LNCAP (cell line): ENCODE data around the gene PRX.

Experiments used
- TF ChIP-seq, protein P1 (sequence below): fragments of 450-650 bp; IDR thresholded peaks from 2 replicates; pipeline ENCODE4 v1.5.1; 2017; ENCODE audit warnings: mild to moderate bottlenecking

PRX gene

GRCh38 chr19:40383668-40384248, 29.4 kb downstream of the PRX start:
- TF ChIP-seq, protein P1, sequence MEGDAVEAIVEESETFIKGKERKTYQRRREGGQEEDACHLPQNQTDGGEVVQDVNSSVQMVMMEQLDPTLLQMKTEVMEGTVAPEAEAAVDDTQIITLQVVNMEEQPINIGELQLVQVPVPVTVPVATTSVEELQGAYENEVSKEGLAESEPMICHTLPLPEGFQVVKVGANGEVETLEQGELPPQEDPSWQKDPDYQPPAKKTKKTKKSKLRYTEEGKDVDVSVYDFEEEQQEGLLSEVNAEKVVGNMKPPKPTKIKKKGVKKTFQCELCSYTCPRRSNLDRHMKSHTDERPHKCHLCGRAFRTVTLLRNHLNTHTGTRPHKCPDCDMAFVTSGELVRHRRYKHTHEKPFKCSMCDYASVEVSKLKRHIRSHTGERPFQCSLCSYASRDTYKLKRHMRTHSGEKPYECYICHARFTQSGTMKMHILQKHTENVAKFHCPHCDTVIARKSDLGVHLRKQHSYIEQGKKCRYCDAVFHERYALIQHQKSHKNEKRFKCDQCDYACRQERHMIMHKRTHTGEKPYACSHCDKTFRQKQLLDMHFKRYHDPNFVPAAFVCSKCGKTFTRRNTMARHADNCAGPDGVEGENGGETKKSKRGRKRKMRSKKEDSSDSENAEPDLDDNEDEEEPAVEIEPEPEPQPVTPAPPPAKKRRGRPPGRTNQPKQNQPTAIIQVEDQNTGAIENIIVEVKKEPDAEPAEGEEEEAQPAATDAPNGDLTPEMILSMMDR = no peak

DNA sequence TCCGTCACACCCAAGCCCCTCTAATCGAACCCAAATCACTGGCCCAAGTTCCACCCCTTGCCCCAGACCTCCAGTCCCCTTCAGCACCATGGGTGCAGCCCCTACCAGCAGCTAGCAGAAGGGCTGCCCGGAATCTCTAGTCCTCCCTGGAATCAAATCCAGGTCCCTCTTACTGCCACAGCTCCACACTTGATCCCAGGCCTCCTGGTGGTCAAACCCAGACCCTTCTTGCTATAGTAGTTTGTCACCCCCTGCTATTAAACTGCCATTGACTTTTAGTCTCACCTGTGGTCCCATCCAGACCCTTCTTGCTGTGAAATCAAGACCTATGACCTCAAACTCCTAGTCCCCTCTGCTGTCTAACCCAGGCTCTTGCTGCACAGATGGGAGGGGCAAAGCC, 31.9 kb downstream of the PRX start:
- TF ChIP-seq, protein P1 = no peak

DNA sequence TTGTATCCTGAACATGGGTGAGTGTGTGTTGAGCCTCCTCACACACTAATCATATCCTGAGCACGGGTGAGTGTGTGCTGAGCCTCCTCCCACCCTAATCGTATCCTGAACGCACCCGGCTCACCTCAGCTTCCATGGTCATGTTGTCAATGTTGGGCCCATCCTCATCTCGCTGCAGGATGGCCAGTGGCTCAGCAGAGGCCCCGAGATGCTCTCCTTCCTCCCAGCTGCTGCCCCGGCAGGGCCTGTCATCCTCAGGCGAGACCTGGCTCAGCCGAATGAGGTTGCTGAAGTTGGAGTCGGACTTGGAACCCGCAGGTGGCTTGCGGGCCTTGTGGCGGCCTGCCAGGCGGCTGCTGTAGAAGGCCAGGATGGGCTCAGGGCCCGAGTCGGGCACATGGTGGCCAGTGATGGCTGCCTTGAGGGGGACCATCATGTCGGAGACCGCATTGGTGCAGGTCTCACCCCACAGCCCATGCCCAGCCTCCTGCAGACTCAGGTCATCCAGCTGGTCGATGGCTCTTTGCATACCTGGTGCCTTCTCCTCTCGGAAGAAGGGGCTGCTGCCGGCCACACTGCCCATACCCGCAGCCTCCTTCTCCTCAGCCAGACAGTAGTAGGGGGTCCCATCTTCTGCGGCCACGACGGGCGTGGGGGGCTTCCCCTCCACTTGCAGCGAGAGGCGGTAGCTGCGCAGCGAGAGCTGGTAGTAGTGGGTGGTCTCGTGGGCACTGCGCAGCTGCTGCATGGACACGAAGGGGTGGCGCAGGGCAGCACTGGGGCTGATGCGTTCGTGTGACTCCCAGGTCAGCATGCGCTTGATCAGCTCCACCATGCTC, 32.8 kb downstream of the PRX start:
- TF ChIP-seq, protein P1 = no peak

DNA sequence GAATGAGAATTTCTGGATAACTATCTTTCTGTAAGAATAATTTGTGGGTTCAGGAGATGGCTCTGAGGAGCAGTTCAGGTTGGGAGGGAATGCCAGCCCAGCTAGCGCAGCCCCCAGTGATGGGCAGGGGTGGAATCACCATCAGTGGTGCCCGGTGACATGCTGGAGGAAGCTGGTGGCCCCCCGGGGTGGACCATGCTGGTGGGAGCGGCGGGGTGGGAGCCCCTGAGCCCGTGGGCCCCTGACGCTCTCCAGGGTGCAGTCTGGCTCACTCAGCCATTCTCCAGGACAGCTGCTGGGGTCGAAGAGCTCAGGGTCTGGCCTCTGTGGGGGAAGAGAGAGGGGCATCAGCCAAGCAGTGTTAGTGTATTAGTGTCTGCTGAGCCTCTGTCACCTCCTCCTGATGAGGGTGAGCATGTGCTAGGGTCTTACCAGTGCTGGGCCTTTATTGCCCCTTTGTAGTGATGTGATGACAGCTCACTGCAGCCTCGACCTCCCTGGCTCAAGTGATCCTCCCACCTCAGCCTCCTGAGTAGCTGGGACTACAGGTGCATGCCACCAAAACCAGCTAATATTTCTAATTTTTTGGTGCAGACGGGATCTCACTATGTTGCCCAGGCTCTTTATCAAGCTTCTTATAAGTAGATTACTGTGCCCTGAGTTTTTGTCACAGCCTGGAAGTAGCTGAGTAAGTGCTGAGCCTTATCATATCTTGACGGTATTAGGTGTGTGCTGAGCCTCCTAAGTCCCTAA, 33.6 kb downstream of the PRX start:
- TF ChIP-seq, protein P1 = no peak

- TF ChIP-seq, protein P1 = no peak
Measured at GRCh38 chr19:40378509-40378908, 34.7 kb downstream of the PRX start.

- TF ChIP-seq, protein P1 = no peak
Measured at GRCh38 chr19:40377876-40378385, 35.2 kb downstream of the PRX start.

DNA sequence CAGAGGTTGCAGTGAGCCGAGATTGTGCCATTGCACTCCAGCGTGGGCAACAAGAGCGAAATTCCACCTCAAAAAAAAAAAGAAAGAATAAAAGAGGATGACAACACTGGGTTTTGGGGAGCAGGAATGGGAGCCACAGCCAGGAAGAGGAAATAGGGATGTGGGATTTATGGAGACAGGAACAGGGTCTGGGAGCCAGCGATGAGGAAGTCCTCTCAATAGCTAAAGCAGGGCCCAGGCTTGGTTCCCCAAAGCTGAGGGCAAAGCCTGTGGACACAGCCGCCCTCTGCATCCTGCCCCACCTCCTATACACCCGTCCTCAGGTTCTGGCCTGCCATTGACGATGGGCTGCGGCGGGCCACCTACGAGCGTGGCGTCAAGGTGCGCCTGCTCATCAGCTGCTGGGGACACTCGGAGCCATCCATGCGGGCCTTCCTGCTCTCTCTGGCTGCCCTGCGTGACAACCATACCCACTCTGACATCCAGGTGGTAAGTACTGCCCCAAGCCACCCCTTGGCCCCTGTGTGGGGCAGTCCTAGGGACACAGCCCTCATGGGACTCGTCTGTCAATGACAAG, 36.8 kb downstream of the PRX start:
- TF ChIP-seq, protein P1 = no peak
